ENCODE data around the gene ACKR2. TPM values are rescaled to one million over a fixed set of nuclear protein-coding genes. Genes with fewer than 3 reads are reported as not detected.

ACKR2 gene
- total RNA-seq, result 0.91 and 1.1 TPM in 2 replicates

GRCh38 chr3:42809202-42809601 lies at the start of gene ACKR2:
TSS of gene ACKR2 (plus strand) at chr3:42809445. CDS start at chr3:42864503, 55,058 bp downstream.

DNA sequence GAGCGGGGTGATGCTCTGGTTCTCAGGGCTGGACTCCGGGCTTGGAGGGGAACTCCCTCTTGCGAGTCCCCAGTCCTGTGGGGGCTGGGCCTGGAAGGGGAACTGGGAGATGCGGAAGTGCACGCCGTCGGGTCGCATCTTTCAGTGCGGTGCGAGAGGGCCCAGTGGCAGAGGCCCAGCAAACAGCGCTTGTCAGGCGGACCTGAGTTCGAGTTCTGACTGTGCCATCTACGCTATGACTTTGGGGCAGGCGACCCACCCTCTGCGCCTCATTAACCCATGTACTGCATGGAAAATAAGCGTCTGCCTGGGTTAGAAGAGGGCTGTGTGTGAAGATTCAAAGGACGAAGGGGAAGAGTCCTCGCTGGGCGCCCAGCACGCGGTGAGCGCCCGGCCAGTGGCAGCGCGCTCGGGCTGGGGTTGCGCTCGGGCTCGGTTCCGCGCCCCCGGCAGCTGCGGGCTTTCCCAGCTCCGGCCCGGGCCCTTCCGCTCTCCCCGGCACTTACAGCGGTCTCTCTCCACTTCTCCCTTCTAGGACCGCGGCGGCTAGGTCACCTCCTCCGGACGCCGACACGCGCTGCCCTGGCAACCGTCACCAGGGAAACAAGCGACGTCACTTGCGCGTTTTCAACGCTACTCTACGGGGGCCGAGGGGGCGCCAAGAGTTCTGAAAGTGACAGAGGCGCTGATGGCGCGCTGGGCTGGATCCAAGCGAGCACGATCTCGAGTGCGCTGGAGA lies 36.4 kb upstream of the ACKR2 start, which contains the start of gene CCDC13:
CCDC13 (minus strand) TSS at position 584 of the 739 bp plus-strand sequence. CDS start 14,908 bp downstream, outside the sequence.

GRCh38 chr3:42804106-42804830 lies 5.0 kb upstream of the ACKR2 start, which contains the start of gene HIGD1A:
TSS of gene HIGD1A (minus strand) at chr3:42804490. CDS start at chr3:42794253, 10,237 bp downstream.

DNA sequence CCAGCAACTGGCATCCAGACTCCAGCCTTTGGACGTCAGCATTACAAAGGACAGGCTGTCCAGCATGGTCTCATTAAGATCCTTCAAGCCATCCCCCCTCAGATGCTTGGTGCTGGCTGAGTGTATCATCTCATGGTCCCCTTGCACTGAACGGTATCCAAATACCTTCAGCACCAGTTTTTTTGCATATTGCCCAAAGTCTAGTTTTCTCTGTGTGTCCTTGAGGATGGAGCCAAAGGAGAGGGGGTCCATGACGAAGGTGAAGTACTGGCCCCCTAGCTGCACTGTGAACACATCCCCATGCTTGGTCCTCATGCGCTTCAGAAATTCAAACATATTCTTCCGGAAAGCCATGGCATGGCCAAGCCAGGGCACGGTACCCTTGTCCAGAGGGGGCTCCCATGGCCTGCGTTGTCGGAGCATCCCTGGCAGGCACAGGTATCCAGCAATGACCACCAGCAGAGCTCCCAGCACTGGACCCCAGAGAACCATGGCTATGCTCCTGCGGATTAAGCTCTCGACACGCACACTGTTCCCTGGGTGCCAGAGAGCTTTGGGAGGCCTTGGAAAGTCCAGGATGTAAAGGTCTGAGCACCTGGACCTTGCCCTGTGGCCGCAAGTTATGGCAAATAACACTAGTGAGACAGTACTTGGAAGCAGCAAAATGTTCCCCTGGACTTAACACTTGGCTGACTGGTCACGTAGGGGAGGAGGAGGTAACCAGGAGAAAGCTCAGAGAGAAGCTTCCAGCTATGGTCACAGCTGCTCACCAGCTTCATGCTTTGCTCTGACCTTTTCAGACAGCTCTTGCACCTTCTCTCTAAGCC lies 66.3 kb downstream of the ACKR2 start, which contains the start of gene CYP8B1:
CYP8B1 (minus strand) TSS at position 555 of the 827 bp plus-strand sequence; CDS start at position 492, 63 bp downstream.

GRCh38 chr3:42906070-42906847 lies 97.0 kb downstream of the ACKR2 start, which contains the start of gene ZNF662:
TSS of gene ZNF662 (plus strand) at chr3:42906142. CDS start at chr3:42908115, 1,973 bp downstream.

Other genes starting within 250 kb of the ACKR2 start
- gene SEC22C, start 227.5 kb upstream of the ACKR2 start, total RNA-seq, result 54.9 and 63.0 TPM in 2 replicates
- 21.4 and 24.0 TPM in 2 replicates for gene SS18L2, start 218.6 kb upstream of the ACKR2 start, total RNA-seq
- 7.8 and 34.3 TPM in 2 replicates for gene NKTR, start 208.8 kb upstream of the ACKR2 start, total RNA-seq
- gene ZBTB47, start 155.7 kb upstream of the ACKR2 start, total RNA-seq, result 9.3 and 10.2 TPM in 2 replicates
- gene KLHL40, start 123.9 kb upstream of the ACKR2 start, total RNA-seq, result not detected in 2 replicates
- gene HHATL, start 106.6 kb upstream of the ACKR2 start, total RNA-seq, result not detected in 2 replicates
- gene CCDC13, start 36.2 kb upstream of the ACKR2 start, total RNA-seq, result 1.8 and 2.2 TPM in 2 replicates
- 78.2 and 161 TPM in 2 replicates for gene HIGD1A, start 5.0 kb upstream of the ACKR2 start, total RNA-seq
- not detected in 2 replicates for gene CYP8B1, start 66.4 kb downstream of the ACKR2 start, total RNA-seq
- 1.3 and 3.0 TPM in 2 replicates for gene ZNF662, start 96.7 kb downstream of the ACKR2 start, total RNA-seq
- 1.1 and 1.2 TPM in 2 replicates for gene GASK1A, start 169.9 kb downstream of the ACKR2 start, total RNA-seq

All from epithelial cell of alveolus of lung (primary cell).